C4-2B (cell line): Measurements from ENCODE around the gene CCND1.

ENCODE experiments used
- ZFX ChIP-seq: fragments of 450-650 bp; IDR thresholded peaks from 2 replicates; pipeline ENCODE4 v1.6.1; 2017
- TF ChIP-seq, protein P1 (sequence below): fragments of 450-650 bp; conservative IDR thresholded peaks from 2 replicates; pipeline ENCODE4 v1.5.1; 2017; ENCODE audit warnings: mild to moderate bottlenecking

DNA sequence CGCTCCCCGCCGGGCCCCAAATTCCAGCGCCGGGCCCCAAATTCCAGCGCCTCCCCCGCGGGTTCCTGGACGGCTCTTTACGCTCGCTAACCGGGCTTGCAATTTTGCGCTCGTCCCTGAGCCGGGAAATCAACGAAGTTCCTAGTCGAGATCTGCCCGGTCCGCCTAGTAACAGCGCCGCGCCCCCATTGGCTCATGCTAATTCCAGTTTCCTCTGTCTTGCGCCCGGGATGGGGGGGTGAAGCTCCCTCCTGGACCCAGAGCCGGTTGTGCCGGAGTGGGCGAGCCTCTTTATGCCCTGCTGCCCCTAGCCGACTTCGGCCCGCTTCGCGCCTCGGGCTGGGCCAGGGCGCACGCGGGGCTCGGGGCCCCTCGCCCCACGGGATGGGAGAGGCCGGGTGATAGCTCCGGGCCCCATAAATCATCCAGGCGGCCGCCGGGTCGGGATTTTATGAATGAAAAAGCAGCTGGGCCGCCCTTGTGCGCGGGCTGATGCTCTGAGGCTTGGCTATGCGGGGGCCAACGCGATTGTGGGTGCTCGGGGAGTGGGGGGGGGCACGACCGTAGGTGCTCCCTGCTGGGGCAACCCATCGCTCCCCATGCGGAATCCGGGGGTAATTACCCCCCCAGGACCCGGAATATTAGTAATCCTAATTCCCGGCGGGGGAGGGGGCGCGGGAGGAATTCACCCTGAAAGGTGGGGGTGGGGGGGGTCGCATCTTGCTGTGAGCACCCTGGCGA lies 1.8 kb upstream of the CCND1 start:
- TF ChIP-seq, protein P1, sequence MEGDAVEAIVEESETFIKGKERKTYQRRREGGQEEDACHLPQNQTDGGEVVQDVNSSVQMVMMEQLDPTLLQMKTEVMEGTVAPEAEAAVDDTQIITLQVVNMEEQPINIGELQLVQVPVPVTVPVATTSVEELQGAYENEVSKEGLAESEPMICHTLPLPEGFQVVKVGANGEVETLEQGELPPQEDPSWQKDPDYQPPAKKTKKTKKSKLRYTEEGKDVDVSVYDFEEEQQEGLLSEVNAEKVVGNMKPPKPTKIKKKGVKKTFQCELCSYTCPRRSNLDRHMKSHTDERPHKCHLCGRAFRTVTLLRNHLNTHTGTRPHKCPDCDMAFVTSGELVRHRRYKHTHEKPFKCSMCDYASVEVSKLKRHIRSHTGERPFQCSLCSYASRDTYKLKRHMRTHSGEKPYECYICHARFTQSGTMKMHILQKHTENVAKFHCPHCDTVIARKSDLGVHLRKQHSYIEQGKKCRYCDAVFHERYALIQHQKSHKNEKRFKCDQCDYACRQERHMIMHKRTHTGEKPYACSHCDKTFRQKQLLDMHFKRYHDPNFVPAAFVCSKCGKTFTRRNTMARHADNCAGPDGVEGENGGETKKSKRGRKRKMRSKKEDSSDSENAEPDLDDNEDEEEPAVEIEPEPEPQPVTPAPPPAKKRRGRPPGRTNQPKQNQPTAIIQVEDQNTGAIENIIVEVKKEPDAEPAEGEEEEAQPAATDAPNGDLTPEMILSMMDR: no peak
- TF ChIP-seq ZFX: no peak
